H1 (cell line): Measurements from ENCODE around the gene ARHGAP15.

Experiments
- CEBPB ChIP-seq: IDR thresholded peaks from 2 replicates; pipeline ENCODE4 v1.6.1; 2012; ENCODE audit warnings: low read depth, low read length
- MAFK ChIP-seq: IDR thresholded peaks from 2 replicates; pipeline ENCODE4 v1.6.1; 2012; ENCODE audit warnings: low read depth, mild to moderate bottlenecking, improper control_type of control experiment, low read length
- POLR2A ChIP-seq, 2 experiments: IDR thresholded peaks; 1 replicate in 1 of 2; 2 replicates in 1 of 2; pipeline ENCODE4 v1.6.1; 2011; ENCODE audit warnings: low read depth in 2 of 2, low read length in 2 of 2, mild to moderate bottlenecking in 2 of 2; ENCODE audit errors: control extremely low read depth in 1 of 2
- TCF12 ChIP-seq: IDR thresholded peaks from 2 replicates; pipeline ENCODE4 v1.6.1; 2011; ENCODE audit warnings: low read depth, mild to moderate bottlenecking, low read length

DNA sequence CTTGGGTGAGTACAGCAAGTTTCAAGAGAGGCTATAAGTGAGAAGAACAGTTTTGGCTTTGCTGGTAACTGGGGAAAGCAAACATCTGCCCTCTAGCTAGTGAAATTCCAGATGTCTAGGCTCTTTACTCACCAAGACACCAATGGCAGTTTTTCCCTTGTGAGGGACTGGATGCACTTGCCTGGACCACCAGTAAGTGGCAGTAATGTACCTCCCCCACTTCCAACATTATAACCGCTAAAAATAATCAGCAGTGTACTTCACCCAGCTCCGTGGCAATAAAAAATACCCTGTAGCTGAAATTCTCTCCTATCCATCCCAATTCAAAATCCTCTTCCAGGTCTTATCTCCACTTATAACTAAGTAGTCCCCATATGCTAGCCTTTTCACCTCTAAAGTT, 383.9 kb downstream of the ARHGAP15 start:
- TF ChIP-seq POLR2A (IDR thresholded peaks at IDR 0.05; ENCODE audit: control extremely low read depth in 1 of 2, low read depth in 2 of 2, low read length in 2 of 2) (no peak), CEBPB (no peak), TCF12 (no peak), MAFK (no peak)
